OCI-LY1 (cell line): ENCODE data around the gene MICALL2.

Source experiments
- H2AFZ ChIP-seq: fragments of 200-600 bp; sonication (generic), shearing (Covaris generic); 2 replicates; pipeline ENCODE4 v1.6.0; 2014; ENCODE audit warnings: antibody characterized with exemption, mild to moderate bottlenecking, low read length
- H3F3A ChIP-seq: fragments of 200-600 bp; sonication (generic), shearing (Covaris generic); 2 replicates; pipeline ENCODE4 v1.6.0; 2014; ENCODE audit warnings: mild to moderate bottlenecking, antibody characterized with exemption, low read length, moderate library complexity; ENCODE audit not compliant: insufficient read depth
- H3K27ac ChIP-seq: fragments of 200-600 bp; sonication (generic); 2 replicates; pipeline ENCODE4 v1.5.1; 2014; ENCODE audit warnings: low read length, mixed run types, mild to moderate bottlenecking, low read depth; ENCODE audit not compliant: poor library complexity, severe bottlenecking
- H3K27me3 ChIP-seq: fragments of 200-600 bp; sonication (generic); 2 replicates; pipeline ENCODE4 v1.6.0; 2014; ENCODE audit warnings: antibody characterized with exemption, mild to moderate bottlenecking, low read length, moderate library complexity; ENCODE audit not compliant: insufficient read depth
- H3K36me3 ChIP-seq: fragments of 200-600 bp; sonication (generic); 2 replicates; pipeline ENCODE4 v1.6.1; 2014; ENCODE audit warnings: mild to moderate bottlenecking, antibody characterized with exemption, low read length, moderate library complexity, mixed read lengths; ENCODE audit not compliant: insufficient read depth
- H3K4me1 ChIP-seq: fragments of 200-600 bp; sonication (generic); 2 replicates; pipeline ENCODE4 v1.5.1; 2014; ENCODE audit warnings: mild to moderate bottlenecking, low read length, moderate library complexity; ENCODE audit not compliant: insufficient read depth, severe bottlenecking
- H3K4me2 ChIP-seq: fragments of 200-600 bp; sonication (generic), shearing (Covaris generic); 2 replicates; pipeline ENCODE4 v1.6.1; 2014; ENCODE audit warnings: low read length
- H3K4me3 ChIP-seq: fragments of 200-600 bp; sonication (generic); 2 replicates; pipeline ENCODE4 v1.5.1; 2014; ENCODE audit warnings: low read length, low read depth, mild to moderate bottlenecking, mixed read lengths; ENCODE audit not compliant: poor library complexity, severe bottlenecking
- H3K79me2 ChIP-seq: fragments of 200-600 bp; shearing (Covaris generic); 2 replicates; pipeline ENCODE4 v1.6.1; 2016; ENCODE audit warnings: mixed run types, low read length, mixed read lengths; ENCODE audit not compliant: insufficient read depth
- H3K9ac ChIP-seq: fragments of 200-600 bp; sonication (generic), shearing (Covaris generic); 2 replicates; pipeline ENCODE4 v1.6.1; 2014; ENCODE audit warnings: mild to moderate bottlenecking, low read length, mixed read lengths
- H3K9me2 ChIP-seq: fragments of 200-600 bp; sonication (generic), shearing (Covaris generic); 2 replicates; pipeline ENCODE4 v1.6.1; 2014; ENCODE audit warnings: low read depth, mild to moderate bottlenecking, low read length, mixed read lengths
- H3K9me3 ChIP-seq: fragments of 200-600 bp; shearing (Covaris generic); 2 replicates; pipeline ENCODE4 v1.6.1; 2014; ENCODE audit warnings: low read length, mixed read lengths
- H4K20me1 ChIP-seq: fragments of 200-600 bp; sonication (generic), shearing (Covaris generic); 2 replicates; pipeline ENCODE4 v1.6.0; 2016; ENCODE audit warnings: mild to moderate bottlenecking, low read length; ENCODE audit not compliant: insufficient read depth
- CTCF ChIP-seq: fragments of 200-600 bp; sonication (generic), shearing (Covaris generic); IDR thresholded peaks from 2 replicates; pipeline ENCODE4 v1.5.1; 2017; ENCODE audit warnings: mild to moderate bottlenecking, antibody characterized with exemption, low read length, moderate library complexity, mixed read lengths
- EZH2 ChIP-seq: fragments of 200-600 bp; sonication (generic), shearing (Covaris generic); IDR thresholded peaks from 2 replicates; pipeline ENCODE4 v1.8.0; 2017; ENCODE audit warnings: borderline replicate concordance, mixed run types, mild to moderate bottlenecking, antibody characterized with exemption, low read length, moderate library complexity, mixed read lengths

Gene MICALL2

GRCh38 chr7:1495564-1496242, 36.4 kb upstream of the MICALL2 start:
- Histone ChIP-seq H2AFZ (no peak overlapping the region), H3F3A (no peaks in the 10 kb centered on the region), H3K4me1 (no peaks in the 10 kb centered on the region), H3K4me2 (no peak overlapping the region), H3K79me2 (no peaks in the 10 kb centered on the region), H4K20me1 (no peaks in the 10 kb centered on the region), H3K9me2 (no peaks in the 10 kb centered on the region), H3K27ac (no peak overlapping the region), H3K9ac (no peak overlapping the region), H3K4me3 (no peak overlapping the region), H3K9me3 (no peaks in the 10 kb centered on the region), H3K27me3 (no peaks in the 10 kb centered on the region), H3K36me3 (peaks cover 88% of the 10 kb centered on the region)
- TF ChIP-seq CTCF, result no peak
- TF ChIP-seq EZH2, result no peak

- no peak overlapping the region for H3K4me2 ChIP-seq
- no peaks in the 10 kb centered on the region for H4K20me1 ChIP-seq
- TF ChIP-seq CTCF (no peak), EZH2 (no peak)
- H3K27me3 ChIP-seq, result no peaks in the 10 kb centered on the region
- H3K9me3 ChIP-seq, result no peaks in the 10 kb centered on the region
- H2AFZ ChIP-seq, result no peak overlapping the region
- H3K27ac ChIP-seq, result no peak overlapping the region
- no peak overlapping the region for H3K4me3 ChIP-seq
- H3F3A ChIP-seq, result no peaks in the 10 kb centered on the region
- H3K4me1 ChIP-seq, result no peaks in the 10 kb centered on the region
- no peaks in the 10 kb centered on the region for H3K9me2 ChIP-seq
- no peak overlapping the region for H3K9ac ChIP-seq
- no peaks in the 10 kb centered on the region for H3K79me2 ChIP-seq
- H3K36me3 ChIP-seq, result peaks cover 88% of the 10 kb centered on the region
Observed at GRCh38 chr7:1494866-1495563, 35.7 kb upstream of the MICALL2 start.

- peaks cover 88% of the 10 kb centered on the region for H3K36me3 ChIP-seq
Observed at GRCh38 chr7:1494447-1494846, 35.2 kb upstream of the MICALL2 start.

More at GRCh38 chr7:1494447-1494846, 35.2 kb upstream of the MICALL2 start:
- TF ChIP-seq EZH2, result no peak
- TF ChIP-seq CTCF, result no peak
- no peak overlapping the region for H3K4me3 ChIP-seq
- no peaks in the 10 kb centered on the region for H3K79me2 ChIP-seq
- H2AFZ ChIP-seq, result no peak overlapping the region
- no peaks in the 10 kb centered on the region for H4K20me1 ChIP-seq
- no peaks in the 10 kb centered on the region for H3F3A ChIP-seq
- H3K27ac ChIP-seq, result no peak overlapping the region
- H3K9me2 ChIP-seq, result no peaks in the 10 kb centered on the region
- H3K4me1 ChIP-seq, result no peaks in the 10 kb centered on the region
- H3K27me3 ChIP-seq, result no peaks in the 10 kb centered on the region
- no peak overlapping the region for H3K9ac ChIP-seq
- no peaks in the 10 kb centered on the region for H3K9me3 ChIP-seq
- H3K4me2 ChIP-seq, result no peak overlapping the region
